HEK293 (cell line): ENCODE measurements around the gene STX1B.
A peak's percentile ranks its signal among the peaks of the same experiment; 100 is the strongest.

Experiments
- GLI4 ChIP-seq: fragments of 450-650 bp; formaldehyde crosslinking; IDR thresholded peaks from 2 replicates; pipeline ENCODE4 v1.5.1; 2016; ENCODE audit warnings: missing biosample characterization, missing genetic modification characterization
- PRDM1 ChIP-seq: fragments of 450-650 bp; formaldehyde crosslinking; IDR thresholded peaks from 2 replicates; pipeline ENCODE4; 2016; ENCODE audit warnings: missing biosample characterization, missing genetic modification characterization
- YY1 ChIP-seq: fragments of 450-650 bp; formaldehyde crosslinking; IDR thresholded peaks from 2 replicates; pipeline ENCODE4 v1.5.1; 2018; ENCODE audit warnings: missing biosample characterization, missing genetic modification characterization
- ZFP3 ChIP-seq: fragments of 450-650 bp; formaldehyde crosslinking; IDR thresholded peaks from 2 replicates; pipeline ENCODE4 v1.5.1; 2016; ENCODE audit warnings: low read depth, missing biosample characterization, missing genetic modification characterization
- ZNF169 ChIP-seq: fragments of 450-650 bp; formaldehyde crosslinking; IDR thresholded peaks from 2 replicates; pipeline ENCODE4 v1.5.1; 2016; ENCODE audit warnings: missing biosample characterization, missing genetic modification characterization
- ZNF2 ChIP-seq: fragments of 450-650 bp; formaldehyde crosslinking; IDR thresholded peaks from 2 replicates; pipeline ENCODE4 v1.5.1; 2016; ENCODE audit warnings: missing biosample characterization, missing genetic modification characterization
- ZNF202 ChIP-seq: fragments of 450-650 bp; formaldehyde crosslinking; IDR thresholded peaks from 2 replicates; pipeline ENCODE4 v1.5.1; 2016; ENCODE audit warnings: missing biosample characterization, missing genetic modification characterization, borderline replicate concordance
- ZNF266 ChIP-seq: fragments of 450-650 bp; formaldehyde crosslinking; IDR thresholded peaks from 2 replicates; pipeline ENCODE4 v1.5.1; 2016; ENCODE audit warnings: missing biosample characterization, missing genetic modification characterization, low read depth
- ZNF394 ChIP-seq: fragments of 450-650 bp; formaldehyde crosslinking; IDR thresholded peaks from 2 replicates; pipeline ENCODE4 v1.5.1; 2016; ENCODE audit warnings: missing biosample characterization, missing genetic modification characterization, mild to moderate bottlenecking, moderate library complexity, borderline replicate concordance
- ZNF530 ChIP-seq: fragments of 450-650 bp; formaldehyde crosslinking; IDR thresholded peaks from 2 replicates; pipeline ENCODE4 v1.5.1; 2016; ENCODE audit warnings: low read depth, missing biosample characterization, missing genetic modification characterization
- ZNF610 ChIP-seq: fragments of 450-650 bp; formaldehyde crosslinking; IDR thresholded peaks from 2 replicates; pipeline ENCODE4 v1.5.1; 2016; ENCODE audit warnings: missing biosample characterization, missing genetic modification characterization, borderline replicate concordance
- ZSCAN30 ChIP-seq: fragments of 450-650 bp; IDR thresholded peaks from 2 replicates; pipeline ENCODE4 v1.5.1; 2018; ENCODE audit warnings: missing biosample characterization, mild to moderate bottlenecking, missing genetic modification characterization, moderate library complexity
- TF ChIP-seq, protein P1 (sequence below): fragments of 450-650 bp; formaldehyde crosslinking; IDR thresholded peaks from 2 replicates; pipeline ENCODE4 v1.5.1; 2016; ENCODE audit warnings: missing biosample characterization, missing genetic modification characterization, borderline replicate concordance
- TF ChIP-seq, protein P2 (sequence below): fragments of 450-650 bp; formaldehyde crosslinking; IDR thresholded peaks from 2 replicates; pipeline ENCODE4 v1.5.1; 2016; ENCODE audit warnings: missing biosample characterization, missing genetic modification characterization
- TF ChIP-seq, protein P3 (sequence below): fragments of 450-650 bp; formaldehyde crosslinking; optimal IDR thresholded peaks from 2 replicates; pipeline ENCODE3; 2016; ENCODE audit warnings: missing biosample characterization, mild to moderate bottlenecking, missing genetic modification characterization
- TF ChIP-seq, protein P4 (sequence below): fragments of 450-650 bp; formaldehyde crosslinking; IDR thresholded peaks from 2 replicates; pipeline ENCODE4 v1.5.1; 2017; ENCODE audit warnings: missing biosample characterization, missing genetic modification characterization
- TF ChIP-seq, protein P5 (sequence below): fragments of 450-650 bp; formaldehyde crosslinking; IDR thresholded peaks from 2 replicates; pipeline ENCODE4; 2016; ENCODE audit warnings: missing biosample characterization, missing genetic modification characterization
- TF ChIP-seq, protein P6 (sequence below): fragments of 450-650 bp; formaldehyde crosslinking; IDR thresholded peaks from 2 replicates; pipeline ENCODE4 v1.5.1; 2016; ENCODE audit warnings: missing biosample characterization, missing genetic modification characterization
- TF ChIP-seq, protein P7 (sequence below): fragments of 450-650 bp; formaldehyde crosslinking; IDR thresholded peaks from 2 replicates; pipeline ENCODE4 v1.5.1; 2017; ENCODE audit warnings: missing biosample characterization, missing genetic modification characterization

Gene STX1B

DNA sequence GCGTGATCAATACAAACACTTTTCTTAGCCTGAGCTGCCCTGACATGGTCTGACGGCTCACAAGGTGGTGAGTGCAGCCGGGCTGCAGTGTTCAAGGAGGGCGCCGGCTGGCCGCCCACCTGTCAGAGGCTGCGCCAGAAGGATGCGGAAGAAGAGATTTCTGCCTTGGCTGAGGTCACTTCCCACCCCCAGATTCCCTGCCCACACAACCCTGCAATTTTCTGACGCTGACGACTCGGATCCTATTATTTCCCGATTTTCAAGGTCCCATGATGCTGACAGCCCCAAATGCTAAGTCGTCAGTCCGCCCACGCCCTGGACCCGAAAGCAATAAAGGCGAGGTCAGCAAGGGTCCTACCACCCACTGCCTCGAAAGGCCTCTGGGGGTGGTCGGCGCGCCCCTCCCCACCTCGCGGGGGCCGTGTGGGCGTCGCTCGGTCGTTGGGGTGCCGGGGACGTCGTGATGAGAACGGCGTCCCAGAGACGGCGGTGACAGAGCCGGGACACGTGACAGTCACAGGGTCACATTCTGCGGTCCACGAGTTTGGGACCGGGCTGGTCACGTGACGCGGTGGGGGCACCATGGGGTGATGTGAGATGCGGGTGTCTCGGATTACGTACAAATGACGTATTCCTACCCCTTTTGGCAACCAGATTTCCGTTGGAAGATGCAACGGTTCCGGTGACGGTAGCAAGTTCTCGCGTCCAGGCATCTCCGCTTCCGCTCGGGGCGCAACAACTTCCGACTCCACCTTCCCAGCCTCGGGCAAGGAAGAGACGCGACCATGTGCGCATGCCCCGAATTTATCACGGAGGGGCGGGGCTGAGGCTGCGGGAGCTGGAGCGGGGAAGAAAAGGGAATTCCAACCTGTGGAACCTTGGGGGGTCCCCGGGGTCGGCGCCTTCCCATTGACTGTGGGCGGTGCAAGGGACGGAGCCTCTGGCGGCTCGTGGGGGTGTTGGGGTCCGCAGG lies 22.6 kb upstream of the STX1B start, which contains the start of gene STX4 (continued):
- TF ChIP-seq, protein P1, sequence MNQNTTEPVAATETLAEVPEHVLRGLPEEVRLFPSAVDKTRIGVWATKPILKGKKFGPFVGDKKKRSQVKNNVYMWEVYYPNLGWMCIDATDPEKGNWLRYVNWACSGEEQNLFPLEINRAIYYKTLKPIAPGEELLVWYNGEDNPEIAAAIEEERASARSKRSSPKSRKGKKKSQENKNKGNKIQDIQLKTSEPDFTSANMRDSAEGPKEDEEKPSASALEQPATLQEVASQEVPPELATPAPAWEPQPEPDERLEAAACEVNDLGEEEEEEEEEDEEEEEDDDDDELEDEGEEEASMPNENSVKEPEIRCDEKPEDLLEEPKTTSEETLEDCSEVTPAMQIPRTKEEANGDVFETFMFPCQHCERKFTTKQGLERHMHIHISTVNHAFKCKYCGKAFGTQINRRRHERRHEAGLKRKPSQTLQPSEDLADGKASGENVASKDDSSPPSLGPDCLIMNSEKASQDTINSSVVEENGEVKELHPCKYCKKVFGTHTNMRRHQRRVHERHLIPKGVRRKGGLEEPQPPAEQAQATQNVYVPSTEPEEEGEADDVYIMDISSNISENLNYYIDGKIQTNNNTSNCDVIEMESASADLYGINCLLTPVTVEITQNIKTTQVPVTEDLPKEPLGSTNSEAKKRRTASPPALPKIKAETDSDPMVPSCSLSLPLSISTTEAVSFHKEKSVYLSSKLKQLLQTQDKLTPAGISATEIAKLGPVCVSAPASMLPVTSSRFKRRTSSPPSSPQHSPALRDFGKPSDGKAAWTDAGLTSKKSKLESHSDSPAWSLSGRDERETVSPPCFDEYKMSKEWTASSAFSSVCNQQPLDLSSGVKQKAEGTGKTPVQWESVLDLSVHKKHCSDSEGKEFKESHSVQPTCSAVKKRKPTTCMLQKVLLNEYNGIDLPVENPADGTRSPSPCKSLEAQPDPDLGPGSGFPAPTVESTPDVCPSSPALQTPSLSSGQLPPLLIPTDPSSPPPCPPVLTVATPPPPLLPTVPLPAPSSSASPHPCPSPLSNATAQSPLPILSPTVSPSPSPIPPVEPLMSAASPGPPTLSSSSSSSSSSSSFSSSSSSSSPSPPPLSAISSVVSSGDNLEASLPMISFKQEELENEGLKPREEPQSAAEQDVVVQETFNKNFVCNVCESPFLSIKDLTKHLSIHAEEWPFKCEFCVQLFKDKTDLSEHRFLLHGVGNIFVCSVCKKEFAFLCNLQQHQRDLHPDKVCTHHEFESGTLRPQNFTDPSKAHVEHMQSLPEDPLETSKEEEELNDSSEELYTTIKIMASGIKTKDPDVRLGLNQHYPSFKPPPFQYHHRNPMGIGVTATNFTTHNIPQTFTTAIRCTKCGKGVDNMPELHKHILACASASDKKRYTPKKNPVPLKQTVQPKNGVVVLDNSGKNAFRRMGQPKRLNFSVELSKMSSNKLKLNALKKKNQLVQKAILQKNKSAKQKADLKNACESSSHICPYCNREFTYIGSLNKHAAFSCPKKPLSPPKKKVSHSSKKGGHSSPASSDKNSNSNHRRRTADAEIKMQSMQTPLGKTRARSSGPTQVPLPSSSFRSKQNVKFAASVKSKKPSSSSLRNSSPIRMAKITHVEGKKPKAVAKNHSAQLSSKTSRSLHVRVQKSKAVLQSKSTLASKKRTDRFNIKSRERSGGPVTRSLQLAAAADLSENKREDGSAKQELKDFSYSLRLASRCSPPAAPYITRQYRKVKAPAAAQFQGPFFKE (tag by site-specific recombination), result no peak
- peak; percentile 95 for TF ChIP-seq ZNF2 (tag by site-specific recombination)
- no peak for TF ChIP-seq ZFP3 (tag by site-specific recombination)
- TF ChIP-seq YY1 (tag by site-specific recombination), result peak; percentile 66
- TF ChIP-seq GLI4 (tag by site-specific recombination), result no peak
- TF ChIP-seq, protein P2, sequence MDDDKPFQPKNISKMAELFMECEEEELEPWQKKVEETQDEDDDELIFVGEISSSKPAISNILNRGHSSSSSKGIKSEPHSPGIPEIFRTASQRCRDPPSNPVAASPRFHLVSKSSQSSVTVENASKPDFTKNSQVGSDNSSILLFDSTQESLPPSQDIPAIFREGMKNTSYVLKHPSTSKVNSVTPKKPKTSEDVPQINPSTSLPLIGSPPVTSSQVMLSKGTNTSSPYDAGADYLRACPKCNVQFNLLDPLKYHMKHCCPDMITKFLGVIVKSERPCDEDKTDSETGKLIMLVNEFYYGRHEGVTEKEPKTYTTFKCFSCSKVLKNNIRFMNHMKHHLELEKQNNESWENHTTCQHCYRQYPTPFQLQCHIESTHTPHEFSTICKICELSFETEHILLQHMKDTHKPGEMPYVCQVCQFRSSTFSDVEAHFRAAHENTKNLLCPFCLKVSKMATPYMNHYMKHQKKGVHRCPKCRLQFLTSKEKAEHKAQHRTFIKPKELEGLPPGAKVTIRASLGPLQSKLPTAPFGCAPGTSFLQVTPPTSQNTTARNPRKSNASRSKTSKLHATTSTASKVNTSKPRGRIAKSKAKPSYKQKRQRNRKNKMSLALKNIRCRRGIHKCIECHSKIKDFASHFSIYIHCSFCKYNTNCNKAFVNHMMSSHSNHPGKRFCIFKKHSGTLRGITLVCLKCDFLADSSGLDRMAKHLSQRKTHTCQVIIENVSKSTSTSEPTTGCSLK, result no peak
- no peak for TF ChIP-seq ZNF202 (tag by site-specific recombination)
- TF ChIP-seq, protein P3, sequence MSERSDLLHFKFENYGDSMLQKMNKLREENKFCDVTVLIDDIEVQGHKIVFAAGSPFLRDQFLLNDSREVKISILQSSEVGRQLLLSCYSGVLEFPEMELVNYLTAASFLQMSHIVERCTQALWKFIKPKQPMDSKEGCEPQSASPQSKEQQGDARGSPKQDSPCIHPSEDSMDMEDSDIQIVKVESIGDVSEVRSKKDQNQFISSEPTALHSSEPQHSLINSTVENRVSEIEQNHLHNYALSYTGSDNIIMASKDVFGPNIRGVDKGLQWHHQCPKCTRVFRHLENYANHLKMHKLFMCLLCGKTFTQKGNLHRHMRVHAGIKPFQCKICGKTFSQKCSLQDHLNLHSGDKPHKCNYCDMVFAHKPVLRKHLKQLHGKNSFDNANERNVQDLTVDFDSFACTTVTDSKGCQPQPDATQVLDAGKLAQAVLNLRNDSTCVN, result peak; percentile 62
- no peak for TF ChIP-seq PRDM1 (tag by site-specific recombination)
- TF ChIP-seq, protein P4, sequence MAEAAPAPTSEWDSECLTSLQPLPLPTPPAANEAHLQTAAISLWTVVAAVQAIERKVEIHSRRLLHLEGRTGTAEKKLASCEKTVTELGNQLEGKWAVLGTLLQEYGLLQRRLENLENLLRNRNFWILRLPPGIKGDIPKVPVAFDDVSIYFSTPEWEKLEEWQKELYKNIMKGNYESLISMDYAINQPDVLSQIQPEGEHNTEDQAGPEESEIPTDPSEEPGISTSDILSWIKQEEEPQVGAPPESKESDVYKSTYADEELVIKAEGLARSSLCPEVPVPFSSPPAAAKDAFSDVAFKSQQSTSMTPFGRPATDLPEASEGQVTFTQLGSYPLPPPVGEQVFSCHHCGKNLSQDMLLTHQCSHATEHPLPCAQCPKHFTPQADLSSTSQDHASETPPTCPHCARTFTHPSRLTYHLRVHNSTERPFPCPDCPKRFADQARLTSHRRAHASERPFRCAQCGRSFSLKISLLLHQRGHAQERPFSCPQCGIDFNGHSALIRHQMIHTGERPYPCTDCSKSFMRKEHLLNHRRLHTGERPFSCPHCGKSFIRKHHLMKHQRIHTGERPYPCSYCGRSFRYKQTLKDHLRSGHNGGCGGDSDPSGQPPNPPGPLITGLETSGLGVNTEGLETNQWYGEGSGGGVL (tag by site-specific recombination), result peak; percentile 85
- TF ChIP-seq, protein P5, sequence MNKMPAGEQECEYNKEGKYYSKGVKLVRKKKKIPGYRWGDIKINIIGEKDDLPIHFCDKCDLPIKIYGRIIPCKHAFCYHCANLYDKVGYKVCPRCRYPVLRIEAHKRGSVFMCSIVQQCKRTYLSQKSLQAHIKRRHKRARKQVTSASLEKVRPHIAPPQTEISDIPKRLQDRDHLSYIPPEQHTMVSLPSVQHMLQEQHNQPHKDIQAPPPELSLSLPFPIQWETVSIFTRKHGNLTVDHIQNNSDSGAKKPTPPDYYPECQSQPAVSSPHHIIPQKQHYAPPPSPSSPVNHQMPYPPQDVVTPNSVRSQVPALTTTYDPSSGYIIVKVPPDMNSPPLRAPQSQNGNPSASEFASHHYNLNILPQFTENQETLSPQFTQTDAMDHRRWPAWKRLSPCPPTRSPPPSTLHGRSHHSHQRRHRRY, result 0 out of 2 replicates have a peak, but pooled peaks have one; percentile 27
- TF ChIP-seq ZNF266 (tag by site-specific recombination), result no peak
- TF ChIP-seq ZNF610 (tag by site-specific recombination), result peak; percentile 90; the same call in 1 of the 2 replicates
- no peak for TF ChIP-seq ZNF169 (tag by site-specific recombination)
- no peak for TF ChIP-seq ZNF530 (tag by site-specific recombination)
- TF ChIP-seq, protein P6, sequence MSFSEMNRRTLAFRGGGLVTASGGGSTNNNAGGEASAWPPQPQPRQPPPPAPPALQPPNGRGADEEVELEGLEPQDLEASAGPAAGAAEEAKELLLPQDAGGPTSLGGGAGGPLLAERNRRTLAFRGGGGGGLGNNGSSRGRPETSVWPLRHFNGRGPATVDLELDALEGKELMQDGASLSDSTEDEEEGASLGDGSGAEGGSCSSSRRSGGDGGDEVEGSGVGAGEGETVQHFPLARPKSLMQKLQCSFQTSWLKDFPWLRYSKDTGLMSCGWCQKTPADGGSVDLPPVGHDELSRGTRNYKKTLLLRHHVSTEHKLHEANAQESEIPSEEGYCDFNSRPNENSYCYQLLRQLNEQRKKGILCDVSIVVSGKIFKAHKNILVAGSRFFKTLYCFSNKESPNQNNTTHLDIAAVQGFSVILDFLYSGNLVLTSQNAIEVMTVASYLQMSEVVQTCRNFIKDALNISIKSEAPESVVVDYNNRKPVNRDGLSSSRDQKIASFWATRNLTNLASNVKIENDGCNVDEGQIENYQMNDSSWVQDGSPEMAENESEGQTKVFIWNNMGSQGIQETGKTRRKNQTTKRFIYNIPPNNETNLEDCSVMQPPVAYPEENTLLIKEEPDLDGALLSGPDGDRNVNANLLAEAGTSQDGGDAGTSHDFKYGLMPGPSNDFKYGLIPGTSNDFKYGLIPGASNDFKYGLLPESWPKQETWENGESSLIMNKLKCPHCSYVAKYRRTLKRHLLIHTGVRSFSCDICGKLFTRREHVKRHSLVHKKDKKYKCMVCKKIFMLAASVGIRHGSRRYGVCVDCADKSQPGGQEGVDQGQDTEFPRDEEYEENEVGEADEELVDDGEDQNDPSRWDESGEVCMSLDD (tag by site-specific recombination), result peak; percentile 100
- TF ChIP-seq ZSCAN30, result peak; percentile 88
- TF ChIP-seq, protein P7, sequence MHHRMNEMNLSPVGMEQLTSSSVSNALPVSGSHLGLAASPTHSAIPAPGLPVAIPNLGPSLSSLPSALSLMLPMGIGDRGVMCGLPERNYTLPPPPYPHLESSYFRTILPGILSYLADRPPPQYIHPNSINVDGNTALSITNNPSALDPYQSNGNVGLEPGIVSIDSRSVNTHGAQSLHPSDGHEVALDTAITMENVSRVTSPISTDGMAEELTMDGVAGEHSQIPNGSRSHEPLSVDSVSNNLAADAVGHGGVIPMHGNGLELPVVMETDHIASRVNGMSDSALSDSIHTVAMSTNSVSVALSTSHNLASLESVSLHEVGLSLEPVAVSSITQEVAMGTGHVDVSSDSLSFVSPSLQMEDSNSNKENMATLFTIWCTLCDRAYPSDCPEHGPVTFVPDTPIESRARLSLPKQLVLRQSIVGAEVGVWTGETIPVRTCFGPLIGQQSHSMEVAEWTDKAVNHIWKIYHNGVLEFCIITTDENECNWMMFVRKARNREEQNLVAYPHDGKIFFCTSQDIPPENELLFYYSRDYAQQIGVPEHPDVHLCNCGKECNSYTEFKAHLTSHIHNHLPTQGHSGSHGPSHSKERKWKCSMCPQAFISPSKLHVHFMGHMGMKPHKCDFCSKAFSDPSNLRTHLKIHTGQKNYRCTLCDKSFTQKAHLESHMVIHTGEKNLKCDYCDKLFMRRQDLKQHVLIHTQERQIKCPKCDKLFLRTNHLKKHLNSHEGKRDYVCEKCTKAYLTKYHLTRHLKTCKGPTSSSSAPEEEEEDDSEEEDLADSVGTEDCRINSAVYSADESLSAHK (tag by site-specific recombination), result peak; percentile 72; the same call in 1 of the 2 replicates
- peak; percentile 72; the same call in 1 of the 2 replicates for TF ChIP-seq ZNF394
